Testis (tissue), 3 donors: Measurements from ENCODE around the gene GOLGA8N. TPM values are rescaled to one million over a fixed set of nuclear protein-coding genes. Genes with fewer than 3 reads are reported as not detected.

Source experiments
- DNase-seq: peaks from one replicate; pipeline ENCODE4 v3.0.0-alpha.2; 2019
- H3K27ac ChIP-seq, 2 donors: fragments of 200-600 bp; sonication (generic); one replicate each; pipeline ENCODE4 v1.5.1; 2019
- H3K27me3 ChIP-seq: fragments of 200-600 bp; sonication (generic); one replicate; pipeline ENCODE4 v1.5.1; 2019
- H3K36me3 ChIP-seq: fragments of 200-600 bp; sonication (generic); one replicate; pipeline ENCODE4 v1.5.1; 2017; ENCODE audit warnings: low read depth; ENCODE audit errors: missing control alignments
- H3K4me1 ChIP-seq: fragments of 200-600 bp; sonication (generic); one replicate; pipeline ENCODE4 v1.5.1; 2019
- H3K4me3 ChIP-seq, 2 donors: fragments of 200-600 bp; sonication (generic); one replicate each; pipeline ENCODE4 v1.5.1; 2017 to 2019
- H3K9me3 ChIP-seq: fragments of 200-600 bp; sonication (generic); one replicate; pipeline ENCODE4 v1.5.1; 2017
- POLR2A ChIP-seq: fragments of 450-650 bp; IDR thresholded peaks from one replicate; pipeline ENCODE4 v1.6.1; 2017; ENCODE audit warnings: antibody characterized with exemption, mild to moderate bottlenecking, moderate library complexity
- WGBS, 2 donors: methylation state at CpG; one replicate each; pipeline ENCODE4 v1.1.5; 2018; 5-methylcytosine and 5-hydroxymethylcytosine counted together
- intact Hi-C: fragments of 100-400 bp; cut with DNase I; formaldehyde crosslinking; loops from one replicate; pipeline ENCODE4 v1.15.1; 2023; ENCODE audit warnings: low total_unique reads
- polyA plus RNA-seq: library from polyadenylated mRNA; stranded (reverse); fragments of 350-450 nt; fragmentation: Illumina TruSeq; extraction: RNeasy Lipid Tissue Mini Kit (QIAGEN cat#74804); gene quantifications from one replicate; pipeline ENCODE4 v1.2.3, GENCODE V29; 2014; ENCODE audit warnings: low read depth, low replicate concordance; ENCODE audit not compliant: insufficient read depth
- total RNA-seq, 2 donors: library from RNA; depleted of rRNA; stranded (reverse); fragments of >200 nt; gene quantifications; one replicate each; pipeline ENCODE4 v1.2.3, GENCODE V29; 2016
- TF ChIP-seq, protein P1 (sequence below), 3 experiments: fragments of 450-650 bp in 2 of 3; fragments of 200-600 bp in 1 of 3; sonication (generic) in 1 of 3; IDR thresholded peaks; one replicate each; pipeline ENCODE4 v1.5.1; 2016 to 2019; ENCODE audit warnings: antibody characterized with exemption in 3 of 3, mild to moderate bottlenecking in 2 of 3, moderate library complexity in 1 of 3

The GOLGA8N gene
- total and polyA plus RNA-seq, 3 donors from 2014 or later: 26.0 to 61.0 (median 35.3) TPM

- Histone ChIP-seq H3K27me3 (no peaks in the 10 kb centered on the region), H3K4me3 (no peak overlapping the region), H3K36me3 (no peaks in the 10 kb centered on the region), H3K4me1 (no peaks in the 10 kb centered on the region), H3K9me3 (no peaks in the 10 kb centered on the region), H3K27ac (no peak overlapping the region)
- no peak for DNase-seq
- intact Hi-C loops: no loop called here
- WGBS, 2 donors: 48 to 73% methylated on average over 5 of the region's 5 CpGs
- no peak for TF ChIP-seq POLR2A
- TF ChIP-seq, protein P1, sequence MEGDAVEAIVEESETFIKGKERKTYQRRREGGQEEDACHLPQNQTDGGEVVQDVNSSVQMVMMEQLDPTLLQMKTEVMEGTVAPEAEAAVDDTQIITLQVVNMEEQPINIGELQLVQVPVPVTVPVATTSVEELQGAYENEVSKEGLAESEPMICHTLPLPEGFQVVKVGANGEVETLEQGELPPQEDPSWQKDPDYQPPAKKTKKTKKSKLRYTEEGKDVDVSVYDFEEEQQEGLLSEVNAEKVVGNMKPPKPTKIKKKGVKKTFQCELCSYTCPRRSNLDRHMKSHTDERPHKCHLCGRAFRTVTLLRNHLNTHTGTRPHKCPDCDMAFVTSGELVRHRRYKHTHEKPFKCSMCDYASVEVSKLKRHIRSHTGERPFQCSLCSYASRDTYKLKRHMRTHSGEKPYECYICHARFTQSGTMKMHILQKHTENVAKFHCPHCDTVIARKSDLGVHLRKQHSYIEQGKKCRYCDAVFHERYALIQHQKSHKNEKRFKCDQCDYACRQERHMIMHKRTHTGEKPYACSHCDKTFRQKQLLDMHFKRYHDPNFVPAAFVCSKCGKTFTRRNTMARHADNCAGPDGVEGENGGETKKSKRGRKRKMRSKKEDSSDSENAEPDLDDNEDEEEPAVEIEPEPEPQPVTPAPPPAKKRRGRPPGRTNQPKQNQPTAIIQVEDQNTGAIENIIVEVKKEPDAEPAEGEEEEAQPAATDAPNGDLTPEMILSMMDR (IDR thresholded peaks at IDR 0.05): no peak
These were observed 49.6 kb downstream of the GOLGA8N start for GRCh38 chr15:32642667-32643435.

DNA sequence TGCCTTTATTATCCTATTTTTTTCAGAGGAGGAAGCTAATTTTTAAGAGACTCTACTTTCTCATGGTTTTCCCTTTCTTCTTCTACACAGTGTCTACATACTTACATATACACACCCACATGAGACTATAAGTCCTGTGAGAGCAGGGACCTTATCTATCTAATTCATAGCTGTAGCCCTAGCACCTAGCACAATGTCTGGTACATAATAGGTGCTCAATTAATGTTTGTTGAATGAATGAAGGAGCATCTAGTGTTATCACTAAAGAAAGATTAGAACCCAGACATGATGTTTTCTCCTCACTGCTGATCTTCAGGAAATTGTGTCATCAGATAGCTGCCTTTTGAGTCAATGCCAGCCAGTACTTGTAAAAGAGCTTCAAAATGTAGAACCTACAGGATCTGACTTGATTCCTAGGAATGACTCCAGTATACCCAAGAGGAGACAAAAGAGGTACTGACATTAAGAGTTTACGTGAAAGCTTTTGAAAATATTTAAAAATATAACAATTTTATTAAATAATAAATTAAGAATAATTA lies 50.7 kb downstream of the GOLGA8N start:
- no peak overlapping the region for H3K27ac ChIP-seq
- no peaks in the 10 kb centered on the region for H3K9me3 ChIP-seq
- no peaks in the 10 kb centered on the region for H3K4me1 ChIP-seq
- TF ChIP-seq POLR2A: no peak
- TF ChIP-seq, protein P1 (IDR thresholded peaks at IDR 0.05): no peak
- no peaks in the 10 kb centered on the region for H3K36me3 ChIP-seq
- no peaks in the 10 kb centered on the region for H3K27me3 ChIP-seq
- no peak for DNase-seq
- intact Hi-C loops: no loop called here
- 94 to 97% methylated on average over 1 of the region's 1 CpG for WGBS, 2 donors
- H3K4me3 ChIP-seq: no peak overlapping the region

- no peaks in the 10 kb centered on the region for H3K27me3 ChIP-seq
- intact Hi-C loops: no loop called here
- H3K9me3 ChIP-seq: no peaks in the 10 kb centered on the region
- H3K4me3 ChIP-seq: no peak overlapping the region
- no peak overlapping the region for H3K27ac ChIP-seq
- WGBS, 2 donors: 58 to 60% methylated on average over 5 of the region's 5 CpGs
- no peaks in the 10 kb centered on the region for H3K36me3 ChIP-seq
- TF ChIP-seq POLR2A: no peak
- TF ChIP-seq, protein P1 (IDR thresholded peaks at IDR 0.05): no peak
- H3K4me1 ChIP-seq: no peaks in the 10 kb centered on the region
- DNase-seq: no peak
These were observed 53.0 kb downstream of the GOLGA8N start for GRCh38 chr15:32646291-32646690.

DNA sequence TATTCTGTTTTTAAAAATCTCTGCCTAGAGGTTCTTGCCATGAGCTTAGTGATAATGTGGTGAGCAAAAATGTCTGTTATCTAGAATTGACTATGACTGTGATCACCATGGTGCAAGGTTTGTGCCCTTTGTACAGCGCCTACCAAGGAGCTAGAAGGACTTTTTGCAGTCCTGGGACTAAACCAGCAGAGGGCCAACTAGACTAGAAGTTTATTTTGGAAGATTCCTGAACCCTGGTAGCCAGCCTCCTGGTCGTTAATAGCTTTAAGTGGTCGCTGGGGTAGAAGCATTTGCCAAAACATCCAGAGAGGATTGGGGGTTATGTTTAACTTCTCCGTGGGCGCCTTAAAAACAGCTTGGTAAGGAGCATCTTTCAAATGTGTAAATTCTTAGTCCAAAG lies 56.1 kb downstream of the GOLGA8N start:
- 48 to 58% methylated on average over 5 of the region's 5 CpGs for WGBS, 2 donors
- H3K36me3 ChIP-seq: no peaks in the 10 kb centered on the region
- no peak overlapping the region for H3K4me3 ChIP-seq
- DNase-seq: no peak
- no peaks in the 10 kb centered on the region for H3K9me3 ChIP-seq
- intact Hi-C loops: no loop called here
- H3K4me1 ChIP-seq: no peaks in the 10 kb centered on the region
- H3K27ac ChIP-seq: no peak overlapping the region
- TF ChIP-seq, protein P1 (IDR thresholded peaks at IDR 0.05): no peak
- TF ChIP-seq POLR2A: no peak
- H3K27me3 ChIP-seq: no peaks in the 10 kb centered on the region
